Left forelimb (tissue), 1 donor: ENCODE data around the gene CYGB.

Experiments
- DNase-seq: peaks from one replicate; pipeline ENCODE4 v3.0.0-alpha.2; 2018; ENCODE audit warnings: low spot score

CYGB gene

GRCh38 chr17:76500747-76501017, 36.8 kb downstream of the CYGB start:
- no peak for DNase-seq

GRCh38 chr17:76500074-76500746, 37.3 kb downstream of the CYGB start:
- no peak for DNase-seq

GRCh38 chr17:76499267-76499667, 38.2 kb downstream of the CYGB start:
- no peak for DNase-seq

GRCh38 chr17:76498876-76499251, 38.6 kb downstream of the CYGB start:
- DNase-seq = no peak

GRCh38 chr17:76497979-76498875, 39.3 kb downstream of the CYGB start:
- no peak for DNase-seq

GRCh38 chr17:76497699-76497978, 39.9 kb downstream of the CYGB start:
- no peak for DNase-seq

GRCh38 chr17:76496464-76496863, 41.0 kb downstream of the CYGB start:
- no peak for DNase-seq

GRCh38 chr17:76495663-76496400, 41.7 kb downstream of the CYGB start:
- DNase-seq = no peak

GRCh38 chr17:76493505-76494167, 43.9 kb downstream of the CYGB start:
- no peak for DNase-seq

GRCh38 chr17:76492989-76493501, 44.5 kb downstream of the CYGB start:
- no peak for DNase-seq

GRCh38 chr17:76492123-76492988, 45.2 kb downstream of the CYGB start:
- no peak for DNase-seq

GRCh38 chr17:76491271-76492122, 46.0 kb downstream of the CYGB start:
- DNase-seq = no peak

GRCh38 chr17:76490112-76490710, 47.3 kb downstream of the CYGB start:
- DNase-seq = no peak

GRCh38 chr17:76487451-76488192, 49.9 kb downstream of the CYGB start:
- no peak for DNase-seq

- DNase-seq = no peak
Measured at GRCh38 chr17:76485569-76485968, 51.9 kb downstream of the CYGB start.

GRCh38 chr17:76484228-76484725, 53.2 kb downstream of the CYGB start:
- no peak for DNase-seq

GRCh38 chr17:76481071-76481655, 56.3 kb downstream of the CYGB start:
- DNase-seq = no peak

GRCh38 chr17:76480632-76481031, 56.9 kb downstream of the CYGB start:
- no peak for DNase-seq
